Stimulated activated effector memory CD8-positive, alpha-beta T cell treated with anti-CD3 and anti-CD28 coated beads, Interleukin-12 subunit alpha, Interleukin-12 subunit beta, amount 100 ng/mL, for 72 hours (primary cell): Measurements from ENCODE around the gene RXRA.
"Not testable (repeated sequence)": the region's sequence is repeated elsewhere in the genome, so short reads cannot be mapped to it uniquely, and the experiment has no call there.

Experiments used
- ATAC-seq: fragments of 150-1000 bp; cut with Tn5 transposase; 2 replicates; pipeline ENCODE4 v1.10.0; 2021
- DNase-seq, 2 donors: peaks; one replicate each; pipeline ENCODE4 v3.0.0; 2021 to 2022; ENCODE audit warnings: low spot score in 2 of 2
- H3K27ac Mint-ChIP-seq: one replicate; pipeline ENCODE4 v1.8.0; 2022; ENCODE audit warnings: mild to moderate bottlenecking, mixed read lengths
- H3K36me3 Mint-ChIP-seq: one replicate; pipeline ENCODE4 v1.8.0; 2022; ENCODE audit warnings: mild to moderate bottlenecking, mixed read lengths
- H3K4me1 Mint-ChIP-seq: one replicate; pipeline ENCODE4 v1.8.0; 2022; ENCODE audit warnings: mixed read lengths
- H3K4me3 Mint-ChIP-seq: one replicate; pipeline ENCODE4 v1.8.0; 2022; ENCODE audit warnings: mild to moderate bottlenecking, mixed read lengths
- H3K9me3 Mint-ChIP-seq: one replicate; pipeline ENCODE4 v1.8.0; 2022; ENCODE audit warnings: mixed read lengths

RXRA gene

DNA sequence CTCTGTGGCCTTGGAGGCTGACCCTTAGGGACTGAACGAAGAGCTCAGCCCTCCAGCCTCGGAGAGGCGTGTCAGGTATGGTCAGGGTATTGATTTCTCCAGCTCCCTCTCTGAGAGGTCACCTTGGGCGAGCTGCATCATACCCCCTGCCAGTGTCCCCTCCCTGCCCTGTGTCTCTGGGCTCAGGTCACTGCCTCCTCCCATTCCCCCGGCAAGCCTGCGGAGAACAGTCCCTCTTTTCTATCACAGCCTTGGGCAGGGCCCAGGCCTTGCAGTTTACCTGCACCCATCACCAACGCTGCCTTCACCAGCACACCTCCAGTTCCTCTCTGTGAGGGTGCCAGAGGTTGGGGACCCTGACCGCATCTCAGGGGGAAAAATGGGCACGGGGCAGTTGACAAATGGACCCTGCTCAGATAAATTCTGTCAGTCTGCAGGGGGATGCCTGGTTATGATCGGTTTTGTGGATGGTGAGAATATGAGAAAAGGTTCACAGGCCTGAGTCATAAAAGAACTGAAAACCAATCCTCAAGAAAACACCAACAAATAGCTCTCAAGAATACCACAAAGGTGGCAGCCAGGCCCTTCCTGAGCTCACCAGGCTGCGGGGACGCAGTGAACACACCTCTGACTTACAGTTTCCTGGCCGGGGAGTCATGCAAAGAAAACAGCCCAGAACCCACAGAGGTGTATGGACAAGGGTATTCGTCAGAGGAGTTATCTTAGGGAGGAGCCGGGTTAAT lies 24.7 kb upstream of the RXRA start:
- H3K9me3 Mint-ChIP-seq, result no peaks in the 10 kb centered on the region
- peaks cover 21% of the 10 kb centered on the region for H3K4me1 Mint-ChIP-seq
- DNase-seq (peak; percentile 62 to 81), ATAC-seq (peak; percentile 100)
- H3K4me3 Mint-ChIP-seq, result peak overlapping the region; percentile 13
- H3K36me3 Mint-ChIP-seq, result peaks cover 6% of the 10 kb centered on the region
- peak overlapping the region; percentile 63 for H3K27ac Mint-ChIP-seq

GRCh38 chr9:134302130-134302817 lies 24.0 kb upstream of the RXRA start:
- H3K36me3 Mint-ChIP-seq, result peaks cover 6% of the 10 kb centered on the region
- H3K4me3 Mint-ChIP-seq, result peak overlapping the region; percentile 13
- no peak for DNase-seq
- ATAC-seq, result no peak
- peak overlapping the region; percentile 63 for H3K27ac Mint-ChIP-seq
- H3K9me3 Mint-ChIP-seq, result no peaks in the 10 kb centered on the region
- H3K4me1 Mint-ChIP-seq, result peaks cover 21% of the 10 kb centered on the region

- no peaks in the 10 kb centered on the region for H3K9me3 Mint-ChIP-seq
- ATAC-seq, result no peak
Measured at GRCh38 chr9:134303601-134304000, 22.7 kb upstream of the RXRA start.

GRCh38 chr9:134304261-134304660 lies 22.0 kb upstream of the RXRA start:
- Mint-ChIP-seq H3K27ac (no peak overlapping the region), H3K4me1 (peaks cover 21% of the 10 kb centered on the region), H3K4me3 (no peak overlapping the region), H3K36me3 (peaks cover 6% of the 10 kb centered on the region), H3K9me3 (no peaks in the 10 kb centered on the region)
- DNase-seq (no peak), ATAC-seq (no peak)

More at GRCh38 chr9:134303601-134304000, 22.7 kb upstream of the RXRA start:
- Mint-ChIP-seq H3K4me1 (peaks cover 21% of the 10 kb centered on the region), H3K36me3 (peaks cover 6% of the 10 kb centered on the region), H3K27ac (no peak overlapping the region), H3K4me3 (no peak overlapping the region)
- DNase-seq, result no peak

- Mint-ChIP-seq H3K4me1 (peaks cover 21% of the 10 kb centered on the region), H3K36me3 (peaks cover 6% of the 10 kb centered on the region), H3K9me3 (no peaks in the 10 kb centered on the region), H3K27ac (no peak overlapping the region), H3K4me3 (no peak overlapping the region)
- DNase-seq (no peak), ATAC-seq (no peak)
Measured at GRCh38 chr9:134304690-134305089, 21.6 kb upstream of the RXRA start.

DNA sequence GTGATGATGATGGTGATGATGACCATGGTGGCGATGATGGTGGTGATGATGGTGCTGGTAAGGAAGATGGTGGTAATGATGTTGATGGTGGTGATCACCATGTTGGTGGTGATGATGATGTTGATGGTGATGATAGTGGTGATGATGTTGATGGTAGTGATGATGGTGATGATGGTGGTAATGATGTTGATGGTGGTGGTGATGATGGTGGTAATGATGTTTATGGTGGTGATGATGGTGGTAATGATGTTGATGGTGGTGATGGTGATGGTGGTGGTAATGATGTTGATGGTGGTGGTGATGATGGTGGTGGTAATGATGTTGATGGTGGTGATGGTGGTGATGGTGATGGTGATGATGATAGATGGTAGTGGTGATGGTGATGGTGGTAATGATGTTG lies 20.7 kb upstream of the RXRA start:
- DNase-seq (no peak), ATAC-seq (no peak)
- Mint-ChIP-seq H3K36me3 (peaks cover 6% of the 10 kb centered on the region), H3K4me3 (no peak overlapping the region), H3K9me3 (no peaks in the 10 kb centered on the region), H3K4me1 (peaks cover 16% of the 10 kb centered on the region), H3K27ac (no peak overlapping the region)

DNA sequence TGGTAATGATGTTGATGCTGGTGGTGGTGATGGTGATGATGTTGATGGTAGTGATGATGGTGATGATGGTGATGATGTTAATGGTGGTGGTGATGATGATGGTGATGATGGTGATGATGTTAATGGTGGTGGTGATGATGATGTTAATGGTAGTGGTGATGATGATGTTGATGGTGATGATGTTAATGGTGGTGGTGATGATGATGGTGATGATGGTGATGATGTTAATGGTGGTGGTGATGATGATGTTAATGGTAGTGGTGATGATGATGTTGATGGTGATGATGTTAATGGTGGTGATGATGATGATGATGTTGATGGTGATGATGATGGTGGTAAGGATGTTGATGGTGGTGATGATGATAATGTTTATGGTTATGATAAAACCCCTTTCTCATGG lies 20.2 kb upstream of the RXRA start:
- not testable (repeated sequence) for H3K27ac Mint-ChIP-seq, H3K36me3 Mint-ChIP-seq, H3K9me3 Mint-ChIP-seq, ATAC-seq, H3K4me3 Mint-ChIP-seq, DNase-seq
- peaks cover 11% of the 10 kb centered on the region for H3K4me1 Mint-ChIP-seq

DNA sequence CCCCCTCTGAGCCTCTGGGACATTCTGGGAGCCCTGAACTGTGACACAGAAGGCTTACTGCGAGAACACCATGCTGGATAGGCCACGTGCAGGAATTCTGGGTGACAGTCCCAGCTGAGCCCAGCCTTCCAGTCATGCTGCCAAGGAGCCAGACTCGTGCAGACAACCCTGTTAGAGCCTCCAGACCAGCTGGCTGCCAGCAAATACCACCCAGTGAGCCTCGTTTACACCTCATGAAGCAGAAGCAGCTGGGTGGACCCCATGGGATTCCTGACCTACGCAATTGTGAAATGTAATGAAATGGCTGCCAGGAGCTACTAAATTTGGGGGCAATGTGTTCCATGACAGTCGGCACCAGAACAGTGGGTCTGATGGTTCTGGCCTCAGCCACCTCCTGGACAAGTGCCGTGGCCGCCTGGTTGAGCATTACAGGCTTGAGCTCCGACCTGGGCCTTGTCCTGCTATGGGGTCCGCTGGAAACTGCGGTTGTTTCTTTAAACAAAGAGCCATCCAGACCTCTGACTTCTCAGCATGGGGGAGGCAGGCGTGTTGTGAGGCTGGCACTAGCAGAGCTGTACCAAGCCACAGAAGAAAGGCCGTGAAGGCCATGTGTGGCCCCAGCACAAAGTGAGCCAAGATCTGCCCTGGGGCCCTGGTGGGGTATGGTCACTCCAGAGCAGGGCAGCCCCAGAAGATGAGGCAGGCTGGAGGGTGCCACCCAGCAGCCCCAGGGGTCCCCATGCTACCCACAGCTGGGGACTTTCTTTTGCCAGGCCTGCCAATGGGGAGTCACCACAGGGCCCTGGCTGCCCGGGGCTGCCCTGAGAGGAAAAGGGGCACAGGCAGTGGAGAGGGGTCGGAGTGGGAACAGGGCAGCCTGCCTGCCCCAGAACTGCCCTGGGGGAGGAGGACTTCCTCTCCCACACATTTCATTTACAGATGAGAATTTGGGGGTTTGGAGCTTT lies 19.3 kb upstream of the RXRA start:
- Mint-ChIP-seq H3K9me3 (no peaks in the 10 kb centered on the region), H3K27ac (no peak overlapping the region), H3K4me1 (peaks cover 2% of the 10 kb centered on the region), H3K4me3 (no peak overlapping the region), H3K36me3 (peaks cover 2% of the 10 kb centered on the region)
- no peak for ATAC-seq
- DNase-seq, result no peak

GRCh38 chr9:134307674-134308638 lies 18.3 kb upstream of the RXRA start:
- no peak for ATAC-seq
- Mint-ChIP-seq H3K9me3 (no peaks in the 10 kb centered on the region), H3K4me3 (no peak overlapping the region), H3K4me1 (no peaks in the 10 kb centered on the region), H3K27ac (no peak overlapping the region), H3K36me3 (no peaks in the 10 kb centered on the region)
- DNase-seq, result no peak

GRCh38 chr9:134308639-134309220 lies 17.5 kb upstream of the RXRA start:
- H3K27ac Mint-ChIP-seq, H3K9me3 Mint-ChIP-seq, H3K4me3 Mint-ChIP-seq, DNase-seq, ATAC-seq, H3K36me3 Mint-ChIP-seq, H3K4me1 Mint-ChIP-seq: not testable (repeated sequence)

GRCh38 chr9:134313470-134313869 lies 12.8 kb upstream of the RXRA start:
- Mint-ChIP-seq H3K36me3 (no peaks in the 10 kb centered on the region), H3K4me1 (peaks cover 7% of the 10 kb centered on the region), H3K27ac (no peak overlapping the region), H3K9me3 (no peaks in the 10 kb centered on the region), H3K4me3 (no peak overlapping the region)
- DNase-seq (no peak), ATAC-seq (peak; percentile 11)

GRCh38 chr9:134314039-134314949 lies 12.0 kb upstream of the RXRA start:
- ATAC-seq, result peak; percentile 14
- Mint-ChIP-seq H3K36me3 (no peaks in the 10 kb centered on the region), H3K4me3 (no peak overlapping the region), H3K9me3 (no peaks in the 10 kb centered on the region), H3K27ac (no peak overlapping the region), H3K4me1 (peaks cover 7% of the 10 kb centered on the region)
- no peak for DNase-seq

- DNase-seq, result no peak
Measured at GRCh38 chr9:134314950-134315715, 11.1 kb upstream of the RXRA start.

More at GRCh38 chr9:134314950-134315715, 11.1 kb upstream of the RXRA start:
- no peaks in the 10 kb centered on the region for H3K9me3 Mint-ChIP-seq
- no peaks in the 10 kb centered on the region for H3K36me3 Mint-ChIP-seq
- H3K27ac Mint-ChIP-seq, result no peak overlapping the region
- no peak overlapping the region for H3K4me3 Mint-ChIP-seq
- peaks cover 7% of the 10 kb centered on the region for H3K4me1 Mint-ChIP-seq
- ATAC-seq, result no peak
